GM12865 (cell line): ENCODE measurements around the gene UBA1.
"Not testable (repeated sequence)": the region's sequence is repeated elsewhere in the genome, so short reads cannot be mapped to it uniquely, and the experiment has no call there.

Experiments
- DNase-seq: peaks from one replicate; pipeline ENCODE4 v3.0.0; 2010; ENCODE audit warnings: low read depth
- H3K4me3 ChIP-seq: 2 replicates; pipeline ENCODE4 v1.5.1; 2011; ENCODE audit warnings: mild to moderate bottlenecking, low read depth, low read length, control low read depth
- CTCF ChIP-seq: IDR thresholded peaks from 2 replicates; pipeline ENCODE4 v1.5.1; 2011; ENCODE audit warnings: low read length, control low read depth, low read depth, inconsistent platforms; ENCODE audit not compliant: insufficient read depth; ENCODE audit errors: missing control alignments

The UBA1 gene

GRCh38 chrX:47248576-47248975 is 54.9 kb downstream of the UBA1 start:
- H3K4me3 ChIP-seq = no peak overlapping the region
- no peak for TF ChIP-seq CTCF
- no peak for DNase-seq

DNA sequence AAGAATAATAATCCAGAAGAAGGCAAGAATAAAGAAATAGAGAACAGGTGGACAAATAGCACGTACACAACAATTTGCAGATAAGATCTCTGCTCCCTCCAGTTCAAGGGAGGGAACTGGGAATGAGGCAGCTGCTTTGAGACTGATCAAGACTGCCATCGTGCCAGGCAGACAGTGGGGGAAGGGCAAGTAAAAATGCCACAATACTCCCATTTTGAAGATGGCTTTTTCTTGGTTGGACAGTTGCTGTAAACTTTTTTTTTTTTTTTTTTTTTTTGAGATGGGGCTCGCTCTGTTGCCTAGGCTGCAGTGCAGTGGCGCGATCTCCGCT is 56.4 kb downstream of the UBA1 start:
- no peak for TF ChIP-seq CTCF
- DNase-seq = no peak
- H3K4me3 ChIP-seq = no peak overlapping the region

- H3K4me3 ChIP-seq, DNase-seq: not testable (repeated sequence)
Measured at GRCh38 chrX:47257620-47258019, 64.0 kb downstream of the UBA1 start.
